K562 (cell line): ENCODE results near the gene LCN12. TPM values are rescaled to one million over a fixed set of nuclear protein-coding genes. Genes with fewer than 3 reads are reported as not detected.

Experiments
- ATAC-seq: fragments of 200-7000 bp; cut with Tn5 transposase; 3 replicates; pipeline ENCODE4 v1.9.1; 2020; ENCODE audit warnings: moderate library complexity
- BruUV-seq: library from RNA; stranded (reverse); fragments of 400-500 nt; replicated peaks from 2 replicates; lab custom pipeline; 2021; lab: Mats Ljungman, UMichigan
- CTCF ChIA-PET: fragments of 300-600 bp; formaldehyde crosslinking; extraction: SDS; loops from one replicate; lab custom pipeline; 2021; ENCODE audit warnings: low intra/inter-chr PET ratio; lab: Yijun Ruan, JAX
- POLR2A ChIA-PET: fragments of 300-600, 350-650 bp; sonication (Branson Sonifier 250); formaldehyde crosslinking; extraction: SDS; loops from one replicate; lab custom pipeline; 2021; ENCODE audit warnings: antibody characterized with exemption, inconsistent platforms; lab: Yijun Ruan, JAX
- DNase-seq, 4 experiments: peaks; one replicate each; pipeline versions ENCODE4 v3.0.0 to v3.0.0-alpha.2; 2011 to 2018; ENCODE audit warnings: low spot score in 3 of 4, mixed read lengths in 3 of 4; ENCODE audit errors: extremely low read depth in 1 of 4
- FAIRE-seq: peaks from 2 replicates; lab custom pipeline; 2011; peaks lifted over from hg19 to GRCh38; lab: Jason Lieb, UNC
- H2AFZ ChIP-seq: 2 replicates; pipeline ENCODE4 v1.6.0; 2011; ENCODE audit warnings: low read depth, low read length, control low read depth, inconsistent platforms
- H3K27ac ChIP-seq: fragments of 200-600 bp; 3 replicates; pipeline ENCODE4 v1.8.0; 2011; ENCODE audit warnings: low read depth, mild to moderate bottlenecking, control low read depth, inconsistent platforms, low read length, moderate library complexity, mixed read lengths; ENCODE audit errors: extremely low read depth
- H3K27me3 ChIP-seq, 2 experiments: fragments of 300-600 bp in 1 of 2; 2 replicates in 1 of 2; 3 replicates in 1 of 2; pipeline versions ENCODE4 v1.6.0 to v1.8.0; 2011; ENCODE audit warnings: inconsistent platforms in 2 of 2, low read length in 2 of 2, mild to moderate bottlenecking in 1 of 2, mixed read lengths in 1 of 2, moderate library complexity in 1 of 2; ENCODE audit not compliant: control insufficient read depth in 2 of 2, insufficient read depth in 2 of 2
- H3K36me3 ChIP-seq: fragments of 300-600 bp; 3 replicates; pipeline ENCODE4 v1.8.0; 2011; ENCODE audit warnings: mild to moderate bottlenecking, low read length, inconsistent platforms; ENCODE audit not compliant: control insufficient read depth, insufficient read depth
- H3K4me1 ChIP-seq, 2 experiments: fragments of 200-600 bp in 1 of 2; replicated peaks in 1 of 2; 2 replicates in 1 of 2; 3 replicates in 1 of 2; pipeline versions ENCODE4 v1.5.1 to v1.8.0; 2011; ENCODE audit warnings: inconsistent platforms in 2 of 2, low read length in 2 of 2, mild to moderate bottlenecking in 1 of 2, mixed read lengths in 1 of 2, moderate library complexity in 1 of 2; ENCODE audit not compliant: control insufficient read depth in 2 of 2, insufficient read depth in 2 of 2
- H3K4me2 ChIP-seq: 2 replicates; pipeline ENCODE4 v1.6.1; 2011; ENCODE audit warnings: low read length, control low read depth, inconsistent platforms, mixed read lengths; ENCODE audit not compliant: insufficient read depth
- H3K4me3 ChIP-seq: fragments of 200-600 bp; sonication (generic), shearing (Covaris generic); 2 replicates; pipeline ENCODE4 v1.5.1; 2016; ENCODE audit warnings: control low read depth, inconsistent platforms
- H3K79me2 ChIP-seq: fragments of 200-600 bp; 3 replicates; pipeline ENCODE4 v1.8.0; 2011; ENCODE audit warnings: low read length, inconsistent platforms; ENCODE audit not compliant: control insufficient read depth, insufficient read depth
- H3K9ac ChIP-seq, 2 experiments: 2 replicates each; pipeline versions ENCODE4 v1.6.0 to v1.6.1; 2011; ENCODE audit warnings: low read depth in 2 of 2, low read length in 2 of 2, control low read depth in 1 of 2, inconsistent platforms in 1 of 2, mild to moderate bottlenecking in 1 of 2, mixed read lengths in 1 of 2; ENCODE audit not compliant: insufficient read depth in 1 of 2
- H3K9me1 ChIP-seq: one replicate; pipeline ENCODE4 v1.6.0; 2011; ENCODE audit warnings: inconsistent platforms, mild to moderate bottlenecking, low read length, moderate library complexity; ENCODE audit not compliant: control insufficient read depth, insufficient read depth
- H3K9me3 ChIP-seq: replicated peaks from 2 replicates; pipeline ENCODE4 v1.5.1; 2011; ENCODE audit warnings: low read depth, low read length, inconsistent platforms; ENCODE audit not compliant: control insufficient read depth, insufficient read depth
- H4K20me1 ChIP-seq: replicated peaks from 2 replicates; pipeline ENCODE4 v1.6.1; 2011; ENCODE audit warnings: low read length, inconsistent platforms, mixed read lengths; ENCODE audit not compliant: control insufficient read depth, insufficient read depth
- C11orf30 ChIP-seq: fragments of 450-650 bp; IDR thresholded peaks from 2 replicates; pipeline ENCODE4 v1.6.1; 2016; ENCODE audit warnings: low read depth, mild to moderate bottlenecking
- LCOR ChIP-seq: sonication (generic); formaldehyde crosslinking; IDR thresholded peaks from 2 replicates; pipeline ENCODE4 v1.8.0; 2022; ENCODE audit warnings: mild to moderate bottlenecking, missing genetic modification reagents
- SREBF1 ChIP-seq: fragments of 150-350 bp; IDR thresholded peaks from 2 replicates; pipeline ENCODE4 v1.6.1; 2014; ENCODE audit warnings: antibody characterized with exemption, low read depth, low read length, borderline replicate concordance
- TAF9B ChIP-seq: fragments of 450-650 bp; IDR thresholded peaks from 2 replicates; pipeline ENCODE4 v1.6.1; 2018; ENCODE audit warnings: mild to moderate bottlenecking; ENCODE audit not compliant: partially characterized antibody
- ZNF785 ChIP-seq: fragments of 250-450 bp; sonication (Bioruptor Pico); IDR thresholded peaks from 2 replicates; pipeline ENCODE4 v1.4.0; 2020; ENCODE audit warnings: mild to moderate bottlenecking
- WGBS: fragments of 100-300 bp; shearing (Covaris generic); methylation state at CpG from one replicate; pipeline ENCODE4 v1.1.6; 2016; ENCODE audit warnings: low coverage, mixed read lengths; ENCODE audit not compliant: insufficient coverage; ENCODE audit errors: missing lambda C conversion rate; 5-methylcytosine and 5-hydroxymethylcytosine counted together
- in situ Hi-C: fragments of 300-500 bp; cut with MboI; formaldehyde crosslinking; loops from 4 replicates; pipeline ENCODE4 v1.15.0; 2018; ENCODE audit warnings: inconsistent platforms, mixed read lengths
- intact Hi-C: fragments of 100-400 bp; cut with micrococcal nuclease; formaldehyde crosslinking; loops from 2 replicates; pipeline ENCODE4 v1.14.2; 2022
- polyA plus RNA-seq, 8 experiments: library from polyadenylated mRNA; depleted of rRNA in 4 of 8; stranded (reverse) in 5 of 8; unstranded in 3 of 8; fragments of >200 nt; fragmentation: Nextera tagmentation in 2 of 8; fragmentation: Illumina TruSeq in 1 of 8; extraction: Ambion mirVana in 2 of 8; extraction: Trizol in 1 of 8; gene quantifications; 2 replicates each; pipeline versions ENCODE4 v1.2.1 to v1.2.3, GENCODE V29; 2011 to 2014; ENCODE audit warnings: inconsistent platforms in 1 of 8, missing spikeins in 1 of 8
- total RNA-seq, 7 experiments: library from RNA; depleted of rRNA in 6 of 7; stranded (reverse); fragments of >200 nt in 6 of 7; fragmentation: Illumina TruSeq in 2 of 7; extraction: Trizol in 2 of 7; gene quantifications; 2 replicates each; pipeline versions ENCODE4 v1.2.1 to v1.2.3, GENCODE V29; 2011 to 2021; ENCODE audit warnings: low replicate concordance in 1 of 7
- TF ChIP-seq, protein P1 (sequence below): conservative IDR thresholded peaks from 2 replicates; pipeline ENCODE4 v1.6.1; 2011; ENCODE audit warnings: low read depth, mild to moderate bottlenecking, low read length; ENCODE audit not compliant: control insufficient read depth
- TF ChIP-seq, protein P2 (sequence below): sonication (generic); formaldehyde crosslinking; IDR thresholded peaks from 2 replicates; pipeline ENCODE4 v1.8.0; 2023; ENCODE audit warnings: missing genetic modification reagents, mild to moderate bottlenecking, borderline replicate concordance

The LCN12 gene
- total and polyA plus RNA-seq, 9 of the 15 experiments (the other 6 are each of a cell fraction or from before 2014, with no cell fraction given): 0.05 TPM; not detected in 8

DNA sequence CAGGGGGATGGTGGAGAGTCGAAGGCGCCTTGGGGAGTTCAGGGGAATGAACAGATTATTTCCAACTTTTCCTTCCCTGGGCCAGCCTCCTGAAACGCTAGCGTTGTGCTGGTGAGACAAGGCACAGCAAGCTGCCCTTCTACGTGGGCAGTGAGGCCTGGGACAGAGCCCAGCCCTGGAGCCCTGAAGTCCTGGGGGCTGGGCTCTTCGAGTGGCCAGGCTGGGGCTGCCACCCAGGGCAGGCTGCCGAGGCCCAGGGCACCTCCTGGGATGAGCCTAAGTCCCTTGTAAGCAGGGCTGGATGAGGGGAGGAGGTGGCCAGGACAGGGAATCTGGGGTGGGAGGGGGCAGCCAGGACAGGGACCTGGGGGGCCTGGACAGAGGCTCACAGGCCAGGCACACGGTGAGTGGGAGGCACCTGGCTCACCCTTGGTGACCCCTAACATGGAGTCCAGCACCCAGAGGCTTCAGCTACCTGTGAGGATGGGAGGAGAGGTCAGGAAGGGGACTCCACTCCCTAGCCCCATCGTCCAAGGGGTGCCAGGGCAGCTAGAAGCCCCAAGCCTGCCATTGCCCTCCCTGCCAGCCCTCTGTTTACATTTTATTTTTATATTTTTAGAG, 1.3 kb upstream of the LCN12 start:
- FAIRE-seq (peak; percentile 44), DNase-seq (no peak), ATAC-seq (no peak)
- H4K20me1 ChIP-seq: 0 out of 2 replicates have a peak, but pooled peaks cover 4% of the 10 kb centered on the region
- 25% methylated on average over 7 of the region's 9 CpGs for WGBS
- H3K4me2 ChIP-seq: peak overlapping the region; percentile 74
- peak overlapping the region; percentile 78 for H2AFZ ChIP-seq
- H3K27me3 ChIP-seq: peaks cover 2 to 6% of the 10 kb centered on the region in 2 experiments; a peak in 3 of 5 replicates
- POLR2A ChIA-PET: interaction anchor here (0.6 to 1.0 kb wide), 2 partner anchors 14 to 143 kb away, joined by 3 to 4 read pairs; partner anchors contain the start of gene RABL6
- H3K9me3 ChIP-seq: no peaks in the 10 kb centered on the region
- no peak overlapping the region for H3K27ac ChIP-seq
- no peaks in the 10 kb centered on the region for H3K36me3 ChIP-seq
- peak overlapping the region; percentile 51 for H3K4me3 ChIP-seq
- H3K9me1 ChIP-seq: peaks cover 2% of the 10 kb centered on the region
- peak overlapping the region; percentile 68 to 92; a peak in 3 of 4 replicates for H3K9ac ChIP-seq
- no peaks in the 10 kb centered on the region for H3K79me2 ChIP-seq
- TF ChIP-seq C11orf30 (no peak), ZNF785 (no peak), SREBF1 (no peak), TAF9B (no peak), LCOR (CRISPR knock-in tag) (no peak)
- TF ChIP-seq, protein P1, sequence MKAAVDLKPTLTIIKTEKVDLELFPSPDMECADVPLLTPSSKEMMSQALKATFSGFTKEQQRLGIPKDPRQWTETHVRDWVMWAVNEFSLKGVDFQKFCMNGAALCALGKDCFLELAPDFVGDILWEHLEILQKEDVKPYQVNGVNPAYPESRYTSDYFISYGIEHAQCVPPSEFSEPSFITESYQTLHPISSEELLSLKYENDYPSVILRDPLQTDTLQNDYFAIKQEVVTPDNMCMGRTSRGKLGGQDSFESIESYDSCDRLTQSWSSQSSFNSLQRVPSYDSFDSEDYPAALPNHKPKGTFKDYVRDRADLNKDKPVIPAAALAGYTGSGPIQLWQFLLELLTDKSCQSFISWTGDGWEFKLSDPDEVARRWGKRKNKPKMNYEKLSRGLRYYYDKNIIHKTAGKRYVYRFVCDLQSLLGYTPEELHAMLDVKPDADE: no peak
- TF ChIP-seq, protein P2, sequence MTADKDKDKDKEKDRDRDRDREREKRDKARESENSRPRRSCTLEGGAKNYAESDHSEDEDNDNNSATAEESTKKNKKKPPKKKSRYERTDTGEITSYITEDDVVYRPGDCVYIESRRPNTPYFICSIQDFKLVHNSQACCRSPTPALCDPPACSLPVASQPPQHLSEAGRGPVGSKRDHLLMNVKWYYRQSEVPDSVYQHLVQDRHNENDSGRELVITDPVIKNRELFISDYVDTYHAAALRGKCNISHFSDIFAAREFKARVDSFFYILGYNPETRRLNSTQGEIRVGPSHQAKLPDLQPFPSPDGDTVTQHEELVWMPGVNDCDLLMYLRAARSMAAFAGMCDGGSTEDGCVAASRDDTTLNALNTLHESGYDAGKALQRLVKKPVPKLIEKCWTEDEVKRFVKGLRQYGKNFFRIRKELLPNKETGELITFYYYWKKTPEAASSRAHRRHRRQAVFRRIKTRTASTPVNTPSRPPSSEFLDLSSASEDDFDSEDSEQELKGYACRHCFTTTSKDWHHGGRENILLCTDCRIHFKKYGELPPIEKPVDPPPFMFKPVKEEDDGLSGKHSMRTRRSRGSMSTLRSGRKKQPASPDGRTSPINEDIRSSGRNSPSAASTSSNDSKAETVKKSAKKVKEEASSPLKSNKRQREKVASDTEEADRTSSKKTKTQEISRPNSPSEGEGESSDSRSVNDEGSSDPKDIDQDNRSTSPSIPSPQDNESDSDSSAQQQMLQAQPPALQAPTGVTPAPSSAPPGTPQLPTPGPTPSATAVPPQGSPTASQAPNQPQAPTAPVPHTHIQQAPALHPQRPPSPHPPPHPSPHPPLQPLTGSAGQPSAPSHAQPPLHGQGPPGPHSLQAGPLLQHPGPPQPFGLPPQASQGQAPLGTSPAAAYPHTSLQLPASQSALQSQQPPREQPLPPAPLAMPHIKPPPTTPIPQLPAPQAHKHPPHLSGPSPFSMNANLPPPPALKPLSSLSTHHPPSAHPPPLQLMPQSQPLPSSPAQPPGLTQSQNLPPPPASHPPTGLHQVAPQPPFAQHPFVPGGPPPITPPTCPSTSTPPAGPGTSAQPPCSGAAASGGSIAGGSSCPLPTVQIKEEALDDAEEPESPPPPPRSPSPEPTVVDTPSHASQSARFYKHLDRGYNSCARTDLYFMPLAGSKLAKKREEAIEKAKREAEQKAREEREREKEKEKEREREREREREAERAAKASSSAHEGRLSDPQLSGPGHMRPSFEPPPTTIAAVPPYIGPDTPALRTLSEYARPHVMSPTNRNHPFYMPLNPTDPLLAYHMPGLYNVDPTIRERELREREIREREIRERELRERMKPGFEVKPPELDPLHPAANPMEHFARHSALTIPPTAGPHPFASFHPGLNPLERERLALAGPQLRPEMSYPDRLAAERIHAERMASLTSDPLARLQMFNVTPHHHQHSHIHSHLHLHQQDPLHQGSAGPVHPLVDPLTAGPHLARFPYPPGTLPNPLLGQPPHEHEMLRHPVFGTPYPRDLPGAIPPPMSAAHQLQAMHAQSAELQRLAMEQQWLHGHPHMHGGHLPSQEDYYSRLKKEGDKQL (CRISPR knock-in tag): no peak
- CTCF ChIA-PET: no interaction called here
- intact Hi-C loops: no loop called here
- in situ Hi-C loops: no loop called here
- no TSS peak for BruUV-seq
- H3K4me1 ChIP-seq: peaks cover 6 to 82% of the 10 kb centered on the region in 2 experiments
